Pancreas (tissue), 10 donors: Measurements from ENCODE around the gene GJA4. TPM values are rescaled to one million over a fixed set of nuclear protein-coding genes. Genes with fewer than 3 reads are reported as not detected.

ENCODE experiments used
- ATAC-seq, 4 donors: fragments of 200-7000 bp; cut with Tn5 transposase; one replicate each; pipeline versions ENCODE4 v1.8.0 to v1.9.1; 2020; ENCODE audit warnings: mild to moderate bottlenecking in 4 of 4, moderate library complexity in 4 of 4
- DNase-seq, 6 donors: peaks; one replicate each; pipeline ENCODE4 v3.0.0-alpha.2; 2020
- FAIRE-seq: peaks from 2 replicates; lab custom pipeline; 2012; peaks lifted over from hg19 to GRCh38; lab: Jason Lieb, UNC
- H3K27ac ChIP-seq, 4 donors: fragments of 200-600 bp; sonication (generic); 1 replicate in 3 of 4; 2 replicates in 1 of 4; pipeline versions ENCODE4 v1.5.0 to v1.8.0; 2020
- H3K27me3 ChIP-seq, 4 donors: fragments of 200-600 bp; one replicate each; pipeline ENCODE4 v1.8.0; 2021
- H3K36me3 ChIP-seq, 3 donors: fragments of 200-600 bp; sonication (generic) in 1 of 3; one replicate each; pipeline versions ENCODE4 v1.5.0 to v1.8.0; 2020 to 2021
- H3K4me1 ChIP-seq, 3 donors: fragments of 200-600 bp; one replicate each; pipeline ENCODE4 v1.8.0; 2021
- H3K4me3 ChIP-seq, 4 donors: fragments of 200-600 bp; sonication (generic) in 2 of 4; one replicate each; pipeline versions ENCODE4 v1.5.0 to v1.8.0; 2020 to 2021
- H3K9me3 ChIP-seq, 4 donors: fragments of 200-600 bp; one replicate each; pipeline ENCODE4 v1.8.0; 2021
- WGBS, 2 donors: extraction: QIAGEN DNeasy Blood & Tissue Kit; methylation state at CpG; one replicate each; pipeline ENCODE4 v1.1.7; 2013; 5-methylcytosine and 5-hydroxymethylcytosine counted together
- intact Hi-C, 3 donors: fragments of 100-400 bp; cut with DNase I; formaldehyde crosslinking; loops; one replicate each; pipeline versions ENCODE4 v1.11.1 to v1.14.2; 2022
- polyA plus RNA-seq, 2 donors: library from polyadenylated mRNA; stranded (reverse); fragments of 200-250 nt; gene quantifications; one replicate each; pipeline ENCODE4 v1.2.3, GENCODE V29; 2013
- total RNA-seq, 6 donors: library from RNA; stranded (reverse); fragmentation: NEBNext Ultra II Directional in 4 of 6; extraction: Animal tissue kit (Norgen Biotek cat#: 25700) in 4 of 6; gene quantifications; one replicate each; pipeline versions ENCODE4 v1.2.1 to v1.2.4, GENCODE V29; 2021 to 2023
- TF ChIP-seq, protein P1 (sequence below), 4 donors: fragments of 200-600 bp; sonication (generic) in 3 of 4; IDR thresholded peaks; one replicate each; pipeline versions ENCODE4 v1.5.0 to v1.8.0; 2021; ENCODE audit warnings: antibody characterized with exemption in 4 of 4
- donor health status: healthy with polysubstance abuse.
- donor health status: DM: no; HTN: no; CAD: no; lungs with moderate emphysema.
- donor health status: DM: no; HTN: no; CAD: no.
- donor health status: control.
- donor health status: control.
- donor health status: Bipolar disorder and iron deficiency.
- donor health status: DM: yes; HTN: yes; CAD: no.
- donor health status: DM: no; HTN: no; CAD: no.
- donor health status: DM: no; HTN: no; CAD: no.
- donor health status: DM: yes; HTN: yes; CAD: no.

GJA4 gene
- total RNA-seq (1 to 10 TPM; 1.1 to 6.7 (median 1.4) TPM), polyA plus RNA-seq (1 to 10 TPM; 1.7 to 4.0 TPM)

- Histone ChIP-seq H3K4me1 (no peaks in the 10 kb centered on the region), H3K9me3 (no peaks in the 10 kb centered on the region), H3K27me3 (no peaks in the 10 kb centered on the region), H3K36me3 (no peaks in the 10 kb centered on the region), H3K27ac (no peak within 1 kb of the TSS), H3K4me3 (peak within 1 kb of the TSS in 2 of 4 donors; percentile 24 to 30)
- FAIRE-seq: no peak
- intact Hi-C loops: loop anchor here in 1 of 3 donors (5.0 kb wide), 1 partner anchor 59 kb away; no protein-coding TSS in a partner anchor
- TF ChIP-seq, protein P1, sequence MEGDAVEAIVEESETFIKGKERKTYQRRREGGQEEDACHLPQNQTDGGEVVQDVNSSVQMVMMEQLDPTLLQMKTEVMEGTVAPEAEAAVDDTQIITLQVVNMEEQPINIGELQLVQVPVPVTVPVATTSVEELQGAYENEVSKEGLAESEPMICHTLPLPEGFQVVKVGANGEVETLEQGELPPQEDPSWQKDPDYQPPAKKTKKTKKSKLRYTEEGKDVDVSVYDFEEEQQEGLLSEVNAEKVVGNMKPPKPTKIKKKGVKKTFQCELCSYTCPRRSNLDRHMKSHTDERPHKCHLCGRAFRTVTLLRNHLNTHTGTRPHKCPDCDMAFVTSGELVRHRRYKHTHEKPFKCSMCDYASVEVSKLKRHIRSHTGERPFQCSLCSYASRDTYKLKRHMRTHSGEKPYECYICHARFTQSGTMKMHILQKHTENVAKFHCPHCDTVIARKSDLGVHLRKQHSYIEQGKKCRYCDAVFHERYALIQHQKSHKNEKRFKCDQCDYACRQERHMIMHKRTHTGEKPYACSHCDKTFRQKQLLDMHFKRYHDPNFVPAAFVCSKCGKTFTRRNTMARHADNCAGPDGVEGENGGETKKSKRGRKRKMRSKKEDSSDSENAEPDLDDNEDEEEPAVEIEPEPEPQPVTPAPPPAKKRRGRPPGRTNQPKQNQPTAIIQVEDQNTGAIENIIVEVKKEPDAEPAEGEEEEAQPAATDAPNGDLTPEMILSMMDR (IDR thresholded peaks at IDR 0.05): no peak
- WGBS, 2 donors: 20% methylated on average over 27 to 45 of the region's 45 CpGs
- no peak for DNase-seq
- ATAC-seq: peak in 3 of 4 donors; percentile 21 to 60 (median 59)
Measured at GRCh38 chr1:34792868-34793727, at the start of gene GJA4. Gene GJA4 (plus strand): TSS chr1:34792999. CDS start chr1:34794214, 1,215 bp downstream.

DNA sequence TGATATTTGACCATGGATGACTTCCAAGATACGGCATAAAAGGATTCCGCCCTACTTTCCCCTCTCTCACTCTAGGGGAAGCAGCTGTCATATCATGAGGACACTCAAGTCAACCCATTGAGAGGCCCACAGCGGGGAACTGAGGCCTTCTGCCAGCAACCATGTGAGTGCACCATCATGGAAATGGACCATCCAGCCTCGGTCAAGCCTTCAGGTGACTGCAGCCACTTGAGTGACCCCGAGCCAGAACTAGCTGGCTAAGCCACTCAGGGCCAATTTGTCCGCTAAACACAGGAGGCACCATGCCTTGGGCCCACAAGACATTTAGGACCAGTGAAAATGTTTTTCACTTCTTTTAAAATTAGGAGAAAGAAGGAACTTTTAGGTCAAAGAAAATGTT is 49.0 kb upstream of the GJA4 start:
- no peak overlapping the region for H3K27ac ChIP-seq
- H3K9me3 ChIP-seq: no peaks in the 10 kb centered on the region
- DNase-seq: no peak
- no peaks in the 10 kb centered on the region for H3K4me1 ChIP-seq
- WGBS, 2 donors: 86 to 90% methylated on average over 6 of the region's 6 CpGs
- no peaks in the 10 kb centered on the region for H3K36me3 ChIP-seq
- TF ChIP-seq, protein P1 (IDR thresholded peaks at IDR 0.05): no peak
- no peaks in the 10 kb centered on the region for H3K27me3 ChIP-seq
- no peak for ATAC-seq
- intact Hi-C loops: loop anchor here in 1 of 3 donors (10.0 kb wide), 1 partner anchor 289 kb away; no protein-coding TSS in a partner anchor
- no peak overlapping the region for H3K4me3 ChIP-seq
- no peak for FAIRE-seq

- no peaks in the 10 kb centered on the region for H3K4me1 ChIP-seq
- no peaks in the 10 kb centered on the region for H3K36me3 ChIP-seq
- no peak overlapping the region for H3K27ac ChIP-seq
- TF ChIP-seq, protein P1 (IDR thresholded peaks at IDR 0.05): no peak
- FAIRE-seq (no peak), DNase-seq (no peak), ATAC-seq (no peak)
- no peaks in the 10 kb centered on the region for H3K27me3 ChIP-seq
- intact Hi-C loops: loop anchor here in 1 of 3 donors (10.0 kb wide), 1 partner anchor 290 kb away; no protein-coding TSS in a partner anchor
- no peak overlapping the region for H3K4me3 ChIP-seq
- WGBS, 2 donors: 69 to 76% methylated on average over 3 of the region's 3 CpGs
- H3K9me3 ChIP-seq: no peaks in the 10 kb centered on the region
Measured at GRCh38 chr1:34744851-34745250, 47.9 kb upstream of the GJA4 start.

GRCh38 chr1:34745666-34746065 is 47.1 kb upstream of the GJA4 start:
- no peaks in the 10 kb centered on the region for H3K4me1 ChIP-seq
- no peak for ATAC-seq
- no peak overlapping the region for H3K27ac ChIP-seq
- H3K36me3 ChIP-seq: no peaks in the 10 kb centered on the region
- H3K4me3 ChIP-seq: no peak overlapping the region
- no peak for FAIRE-seq
- H3K9me3 ChIP-seq: no peaks in the 10 kb centered on the region
- TF ChIP-seq, protein P1 (IDR thresholded peaks at IDR 0.05): no peak
- no peak for DNase-seq
- intact Hi-C loops: loop anchor here in 1 of 3 donors (10.0 kb wide), 1 partner anchor 291 kb away; no protein-coding TSS in a partner anchor
- H3K27me3 ChIP-seq: no peaks in the 10 kb centered on the region
- WGBS, 2 donors: 61 to 76% methylated on average over 5 of the region's 5 CpGs
